ENCODE measurements around the gene ICAM2.

Gene ICAM2

GRCh38 chr17:63982641-63983040 lies 37.8 kb downstream of the ICAM2 start:
- in situ Hi-C loops (cut with HindIII; ENCODE audit: low sequenced_read_pairs) = loop anchor here (5.0 kb wide), 1 partner anchor 55 kb away; no protein-coding TSS in a partner anchor

- in situ Hi-C loops (cut with HindIII; ENCODE audit: low sequenced_read_pairs) = no loop called here
Measured at GRCh38 chr17:63978272-63979200, 41.9 kb downstream of the ICAM2 start.

GRCh38 chr17:63976702-63977101 lies 43.7 kb downstream of the ICAM2 start:
- in situ Hi-C loops (cut with HindIII; ENCODE audit: low sequenced_read_pairs) = no loop called here

- in situ Hi-C loops (cut with HindIII; ENCODE audit: low sequenced_read_pairs) = no loop called here
Measured at GRCh38 chr17:63975541-63976092, 44.8 kb downstream of the ICAM2 start.

GRCh38 chr17:63974594-63975192 lies 45.7 kb downstream of the ICAM2 start:
- in situ Hi-C loops (cut with HindIII; ENCODE audit: low sequenced_read_pairs) = no loop called here

- in situ Hi-C loops (cut with HindIII; ENCODE audit: low sequenced_read_pairs) = no loop called here
Measured at GRCh38 chr17:63973930-63974593, 46.4 kb downstream of the ICAM2 start.

GRCh38 chr17:63973247-63973646 lies 47.2 kb downstream of the ICAM2 start:
- in situ Hi-C loops (cut with HindIII; ENCODE audit: low sequenced_read_pairs) = no loop called here

- in situ Hi-C loops (cut with HindIII; ENCODE audit: low sequenced_read_pairs) = no loop called here
Measured at GRCh38 chr17:63972796-63973195, 47.6 kb downstream of the ICAM2 start, which contains the start of gene SCN4A. SCN4A (minus strand) TSS chr17:63972918; CDS start chr17:63972841, 77 bp downstream.

GRCh38 chr17:63969278-63969677 lies 51.2 kb downstream of the ICAM2 start:
- in situ Hi-C loops (cut with HindIII; ENCODE audit: low sequenced_read_pairs) = no loop called here

GRCh38 chr17:63967953-63968352 lies 52.5 kb downstream of the ICAM2 start:
- in situ Hi-C loops (cut with HindIII; ENCODE audit: low sequenced_read_pairs) = no loop called here

- in situ Hi-C loops (cut with HindIII; ENCODE audit: low sequenced_read_pairs) = no loop called here
Measured at GRCh38 chr17:63966646-63967264, 53.7 kb downstream of the ICAM2 start.

- in situ Hi-C loops (cut with HindIII; ENCODE audit: low sequenced_read_pairs) = no loop called here
Measured at GRCh38 chr17:63963123-63963522, 57.3 kb downstream of the ICAM2 start.

GRCh38 chr17:63962298-63962744 lies 58.1 kb downstream of the ICAM2 start:
- in situ Hi-C loops (cut with HindIII; ENCODE audit: low sequenced_read_pairs) = no loop called here

- in situ Hi-C loops (cut with HindIII; ENCODE audit: low sequenced_read_pairs) = no loop called here
Measured at GRCh38 chr17:63961355-63962212, 58.8 kb downstream of the ICAM2 start.

GRCh38 chr17:63960430-63960829 lies 60.0 kb downstream of the ICAM2 start:
- in situ Hi-C loops (cut with HindIII; ENCODE audit: low sequenced_read_pairs) = no loop called here

- in situ Hi-C loops (cut with HindIII; ENCODE audit: low sequenced_read_pairs) = no loop called here
Measured at GRCh38 chr17:63960006-63960405, 60.4 kb downstream of the ICAM2 start.

GRCh38 chr17:63956296-63956920 lies 64.0 kb downstream of the ICAM2 start:
- in situ Hi-C loops (cut with HindIII; ENCODE audit: low sequenced_read_pairs) = no loop called here

GRCh38 chr17:63955791-63956190 lies 64.6 kb downstream of the ICAM2 start:
- in situ Hi-C loops (cut with HindIII; ENCODE audit: low sequenced_read_pairs) = no loop called here

- in situ Hi-C loops (cut with HindIII; ENCODE audit: low sequenced_read_pairs) = no loop called here
Measured at GRCh38 chr17:63955232-63955631, 65.2 kb downstream of the ICAM2 start.
